ENCODE measurements around the gene MOGAT1.
"Not testable (repeated sequence)": the region's sequence is repeated elsewhere in the genome, so short reads cannot be mapped to it uniquely, and the experiment has no call there.

The MOGAT1 gene

DNA sequence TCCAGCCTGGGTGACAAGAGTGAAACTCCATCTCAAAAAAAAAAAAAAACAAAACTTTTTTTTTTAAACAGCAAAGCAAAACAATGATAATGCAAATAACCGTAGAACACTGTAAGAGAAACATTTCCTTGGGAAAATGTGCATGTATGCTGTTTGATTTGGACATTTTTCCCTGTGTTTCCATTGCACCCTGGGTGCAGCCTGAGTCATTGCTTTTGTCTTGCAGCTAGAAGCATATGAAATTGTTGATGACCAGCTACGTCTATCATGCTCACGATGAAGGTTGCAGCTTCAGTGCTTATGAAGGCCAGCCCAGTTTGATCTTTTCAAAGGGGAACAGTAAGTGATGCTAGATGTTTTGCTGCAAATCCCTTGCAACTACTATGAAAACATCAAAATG lies 41.5 kb downstream of the MOGAT1 start:
- no peak for DNase-seq

- DNase-seq, result no peak
Observed at GRCh38 chr2:222714361-222715241, 43.1 kb downstream of the MOGAT1 start.

DNA sequence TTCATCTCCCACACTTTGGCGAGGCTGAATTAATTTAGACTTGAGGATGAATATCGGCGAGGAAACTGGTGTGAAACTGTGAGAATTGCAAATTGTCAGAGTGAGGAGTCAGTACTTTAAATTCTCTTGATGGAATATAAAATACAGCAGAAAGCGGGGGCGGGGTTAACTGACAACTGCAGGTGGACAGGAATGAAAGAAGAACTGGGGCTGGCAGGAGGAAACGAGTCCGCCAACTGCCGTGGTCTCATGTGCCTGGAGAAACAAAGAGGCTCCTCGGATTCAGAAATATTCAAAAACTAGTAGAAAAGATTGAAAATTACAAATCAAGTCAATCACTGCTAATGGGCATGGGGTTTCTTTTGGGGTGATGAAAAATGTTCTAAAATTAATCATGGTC lies 44.3 kb downstream of the MOGAT1 start:
- no peak for DNase-seq

GRCh38 chr2:222719787-222720186 lies 48.3 kb downstream of the MOGAT1 start:
- not testable (repeated sequence) for DNase-seq

- not testable (repeated sequence) for DNase-seq
Observed at GRCh38 chr2:222721597-222721996, 50.1 kb downstream of the MOGAT1 start.

- no peak for DNase-seq
Observed at GRCh38 chr2:222722327-222722946, 51.0 kb downstream of the MOGAT1 start.

- no peak for DNase-seq
Observed at GRCh38 chr2:222724208-222724607, 52.8 kb downstream of the MOGAT1 start.

GRCh38 chr2:222728621-222729020 lies 57.2 kb downstream of the MOGAT1 start:
- no peak for DNase-seq

DNA sequence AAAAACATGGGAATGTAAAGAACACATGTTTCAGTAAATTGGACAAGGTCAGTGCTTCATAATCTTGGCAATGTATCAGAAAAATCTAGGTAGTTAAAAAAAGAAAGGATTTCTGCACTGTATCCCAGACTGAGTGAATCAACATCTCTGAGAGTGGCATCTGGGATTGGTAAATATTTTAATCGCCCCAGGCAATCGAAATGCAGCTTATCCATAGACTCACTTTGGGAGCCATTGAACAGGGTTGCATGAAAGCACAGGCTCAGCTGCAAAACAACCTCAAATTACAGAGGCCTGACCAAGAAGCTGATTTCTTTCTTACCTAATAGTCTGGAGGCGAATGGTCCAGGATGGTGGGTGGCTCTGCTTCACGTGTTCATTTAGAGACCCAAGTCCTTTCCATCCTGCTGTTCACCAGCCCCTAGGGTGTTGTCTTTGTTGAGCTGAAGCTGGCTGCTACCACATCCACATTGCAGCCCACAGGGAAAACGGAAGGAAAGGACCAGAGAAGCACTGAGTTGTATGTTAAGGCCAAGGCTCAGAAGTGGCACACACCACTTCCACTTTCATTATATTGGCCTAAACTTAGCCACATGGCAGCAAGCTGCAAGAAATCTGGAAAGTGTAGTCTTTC lies 59.0 kb downstream of the MOGAT1 start:
- no peak for DNase-seq

- DNase-seq, result no peak
Observed at GRCh38 chr2:222731201-222731621, 59.8 kb downstream of the MOGAT1 start.

- DNase-seq, result no peak
Observed at GRCh38 chr2:222732489-222733178, 61.2 kb downstream of the MOGAT1 start.

DNA sequence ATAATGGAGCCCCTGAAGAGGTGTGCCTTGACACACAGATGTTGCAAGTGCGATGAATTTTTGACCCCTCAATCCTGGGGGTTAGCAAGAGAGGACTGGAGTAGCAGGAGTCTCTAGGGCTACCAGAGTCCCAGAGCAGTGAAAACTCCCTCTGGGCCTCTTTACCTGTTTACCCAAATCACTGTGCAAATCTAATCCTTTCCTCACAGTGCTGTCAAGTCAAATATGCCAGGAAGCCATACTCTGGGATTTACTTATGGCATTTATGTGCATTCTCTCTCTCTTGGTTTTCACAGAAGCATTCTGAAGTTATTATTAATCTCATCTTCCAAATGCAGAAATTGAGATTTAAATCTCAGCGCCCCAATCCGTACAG lies 62.0 kb downstream of the MOGAT1 start:
- no peak for DNase-seq

- DNase-seq, result no peak
Observed at GRCh38 chr2:222733846-222734702, 62.6 kb downstream of the MOGAT1 start.

DNA sequence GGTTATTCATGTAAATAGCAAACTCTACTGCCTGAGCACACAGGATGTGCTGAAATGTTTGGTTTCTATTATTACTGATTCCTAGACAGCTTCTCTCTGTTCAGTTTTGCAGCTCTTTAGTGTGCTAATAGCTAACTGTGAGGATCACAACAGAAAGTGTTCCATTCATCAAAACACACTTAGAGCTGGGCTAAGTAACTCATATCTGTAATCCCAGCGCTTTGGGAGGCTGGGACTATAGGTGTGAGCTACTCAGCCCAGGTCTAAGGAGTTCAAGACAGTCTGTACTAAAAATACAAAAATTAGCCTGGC lies 63.2 kb downstream of the MOGAT1 start:
- no peak for DNase-seq

DNA sequence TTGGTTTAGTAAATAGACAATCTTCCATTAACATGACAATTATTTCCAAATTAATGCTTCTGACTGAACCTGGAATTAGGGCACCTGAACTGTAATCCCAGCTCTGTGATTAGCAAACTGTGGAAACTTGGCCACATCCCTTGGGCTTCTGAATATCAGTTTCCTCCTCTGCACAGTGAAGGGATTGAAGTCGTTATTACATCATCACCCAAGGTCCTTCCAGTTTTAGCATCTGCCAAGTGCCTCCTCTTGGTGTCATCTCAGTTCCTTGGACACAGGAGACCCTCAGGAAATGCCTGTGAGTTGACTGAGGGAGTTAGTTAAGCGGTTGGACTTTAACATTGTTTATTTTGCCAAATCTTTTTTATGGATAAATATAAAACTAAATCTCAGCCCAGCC lies 64.8 kb downstream of the MOGAT1 start:
- DNase-seq, result no peak

- no peak for DNase-seq
Observed at GRCh38 chr2:222736924-222737323, 65.5 kb downstream of the MOGAT1 start.

- DNase-seq, result no peak
Observed at GRCh38 chr2:222738312-222738711, 66.9 kb downstream of the MOGAT1 start.

DNA sequence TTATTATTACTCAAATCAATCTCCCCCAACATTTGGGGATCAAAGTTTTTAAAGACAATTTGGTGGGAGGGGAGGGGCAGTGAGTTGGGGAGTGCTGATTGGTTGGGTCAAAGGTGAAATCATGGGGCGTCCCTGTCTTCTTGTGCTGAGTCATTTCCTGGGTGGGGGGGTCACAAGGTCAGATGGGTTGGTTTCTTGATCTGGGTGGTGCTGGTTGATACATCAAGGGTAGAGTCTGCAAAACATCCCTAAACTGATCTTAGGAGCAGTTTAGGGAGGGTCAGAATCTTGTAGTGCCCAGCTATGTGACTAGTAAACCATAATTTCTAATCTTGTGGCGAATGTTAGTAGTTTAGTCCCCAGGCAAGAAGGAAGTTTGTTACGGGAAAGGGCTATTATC lies 67.4 kb downstream of the MOGAT1 start:
- no peak for DNase-seq

- no peak for DNase-seq
Observed at GRCh38 chr2:222739939-222740338, 68.5 kb downstream of the MOGAT1 start.

DNA sequence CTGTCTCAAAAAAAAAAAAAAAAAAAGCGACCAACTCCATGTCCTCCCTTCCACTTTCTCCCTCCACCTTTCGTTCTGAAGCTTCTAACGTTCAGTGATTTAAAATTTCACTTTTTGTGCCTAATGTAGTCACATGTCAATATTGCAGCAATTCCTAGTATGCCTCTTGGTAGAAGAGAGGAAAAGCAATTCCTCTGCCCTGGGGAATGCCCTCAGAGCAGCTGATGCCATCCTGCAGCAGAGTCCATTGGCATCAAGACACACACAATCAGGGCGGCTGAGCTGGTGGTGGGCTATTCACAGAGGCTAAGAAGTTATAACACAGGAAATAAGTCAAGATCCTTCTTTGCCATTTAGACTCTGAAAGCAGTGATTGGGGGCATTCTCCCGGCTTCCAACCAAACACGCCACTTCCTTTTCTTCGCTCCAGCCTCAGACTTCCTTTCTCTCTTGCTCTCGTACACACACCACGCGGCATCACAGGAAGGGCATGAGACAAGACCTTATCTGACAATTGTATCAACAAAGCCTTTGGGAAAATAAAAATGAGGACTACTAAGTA lies 71.9 kb downstream of the MOGAT1 start:
- no peak for DNase-seq

GRCh38 chr2:222745836-222746559 lies 74.5 kb downstream of the MOGAT1 start:
- no peak for DNase-seq

Data from CD4-positive, alpha-beta T cell treated with Interleukin-21 for 1 hour (primary cell).